HG03342 (cell line): ENCODE data around the gene SULT2A1.
"Not testable (repeated sequence)": the region's sequence is repeated elsewhere in the genome, so short reads cannot be mapped to it uniquely, and the experiment has no call there.

Source experiments
- ATAC-seq: cut with Tn5 transposase; IDR thresholded peaks from one replicate; pipeline ENCODE4 v1.9.1; 2021; ENCODE audit warnings: mild to moderate bottlenecking, moderate library complexity; ENCODE audit not compliant: unreplicated experiment

The SULT2A1 gene

DNA sequence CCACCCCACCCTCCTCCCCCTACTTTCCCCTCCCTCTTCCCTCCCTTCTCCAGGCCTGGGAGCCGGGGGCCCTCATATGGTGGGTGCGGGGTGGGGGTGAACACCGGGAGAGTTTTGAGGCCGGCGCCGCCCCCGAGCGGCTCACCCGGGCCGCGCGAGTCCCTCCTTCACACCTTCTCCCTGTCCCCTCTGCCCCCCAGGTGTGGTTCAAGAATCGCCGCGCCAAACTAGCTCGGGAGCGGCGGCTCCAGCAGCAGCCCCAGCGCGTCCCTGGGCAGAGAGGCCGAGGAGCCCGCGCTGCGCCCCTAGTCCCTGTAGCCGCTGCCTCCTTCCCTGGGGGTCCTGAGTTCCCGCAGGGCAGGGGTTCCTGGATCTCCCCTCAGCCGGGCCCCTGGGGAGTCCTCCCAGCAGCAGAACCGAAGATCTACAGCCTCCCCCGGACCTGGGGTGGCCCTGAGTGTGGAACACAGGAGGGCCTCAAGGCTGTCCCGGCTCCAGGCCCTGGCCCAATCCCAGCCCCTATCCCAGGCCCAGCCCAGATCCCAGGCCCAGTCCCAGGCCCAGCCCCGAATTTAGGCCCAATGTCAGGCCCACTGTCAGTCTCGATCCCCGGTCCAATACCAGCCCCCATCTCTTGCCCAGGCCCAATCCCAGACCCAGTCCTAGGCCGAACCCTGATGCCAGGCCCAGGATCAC is 25.4 kb downstream of the SULT2A1 start:
- no peak for ATAC-seq

- not testable (repeated sequence) for ATAC-seq
Observed at GRCh38 chr19:47859838-47860237, 26.3 kb downstream of the SULT2A1 start.

GRCh38 chr19:47858646-47859285 is 27.3 kb downstream of the SULT2A1 start, which contains the start of gene TPRX2:
TSS of gene TPRX2 (plus strand) at chr19:47859235. CDS start at chr19:47859247, 12 bp downstream.
- ATAC-seq, result not testable (repeated sequence)

DNA sequence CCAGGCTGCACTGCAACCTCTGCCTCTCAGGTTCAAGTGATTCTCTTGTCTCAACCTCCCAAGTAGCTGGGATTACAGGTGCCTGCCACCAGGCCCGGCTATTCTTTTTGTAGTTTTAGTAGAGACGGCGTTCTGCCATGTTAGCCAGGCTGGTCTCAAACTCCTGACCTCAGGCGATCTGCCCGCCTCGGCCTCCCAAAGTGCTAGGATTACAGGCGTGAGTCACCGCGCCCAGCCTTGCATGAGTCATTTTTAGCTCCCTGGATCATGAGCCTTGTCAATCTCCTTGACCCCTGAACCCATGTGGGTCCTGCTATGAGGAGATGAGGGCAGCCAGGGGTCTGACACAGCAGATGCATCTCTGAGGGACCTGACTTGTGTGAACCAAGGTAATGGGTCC is 27.9 kb downstream of the SULT2A1 start:
- not testable (repeated sequence) for ATAC-seq

GRCh38 chr19:47854459-47854858 is 31.7 kb downstream of the SULT2A1 start:
- no peak for ATAC-seq

GRCh38 chr19:47853003-47853402 is 33.1 kb downstream of the SULT2A1 start:
- ATAC-seq, result no peak

GRCh38 chr19:47848823-47849473 is 37.2 kb downstream of the SULT2A1 start:
- ATAC-seq, result no peak

- no peak for ATAC-seq
Observed at GRCh38 chr19:47848425-47848822, 37.7 kb downstream of the SULT2A1 start.

- ATAC-seq, result no peak
Observed at GRCh38 chr19:47842941-47843340, 43.2 kb downstream of the SULT2A1 start.

DNA sequence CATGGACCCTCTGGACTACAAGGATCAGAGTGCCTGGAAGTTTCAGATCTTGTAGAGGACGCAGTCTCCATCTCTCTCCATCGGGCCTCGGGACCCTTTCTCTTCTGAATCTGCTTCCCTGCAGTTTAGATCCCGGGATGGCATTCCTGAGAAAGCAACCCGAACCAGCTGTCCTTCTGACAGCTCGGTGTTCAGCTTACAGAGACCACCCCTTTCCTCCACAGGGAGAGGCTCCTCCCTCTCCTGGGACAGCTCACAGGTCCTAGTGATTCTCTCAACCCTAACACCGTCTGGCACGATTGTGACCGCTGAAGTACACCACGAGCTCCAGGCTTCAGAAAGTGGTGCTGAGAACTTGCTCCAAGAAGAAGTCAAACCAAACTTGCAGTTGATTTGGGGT is 46.2 kb downstream of the SULT2A1 start:
- no peak for ATAC-seq

DNA sequence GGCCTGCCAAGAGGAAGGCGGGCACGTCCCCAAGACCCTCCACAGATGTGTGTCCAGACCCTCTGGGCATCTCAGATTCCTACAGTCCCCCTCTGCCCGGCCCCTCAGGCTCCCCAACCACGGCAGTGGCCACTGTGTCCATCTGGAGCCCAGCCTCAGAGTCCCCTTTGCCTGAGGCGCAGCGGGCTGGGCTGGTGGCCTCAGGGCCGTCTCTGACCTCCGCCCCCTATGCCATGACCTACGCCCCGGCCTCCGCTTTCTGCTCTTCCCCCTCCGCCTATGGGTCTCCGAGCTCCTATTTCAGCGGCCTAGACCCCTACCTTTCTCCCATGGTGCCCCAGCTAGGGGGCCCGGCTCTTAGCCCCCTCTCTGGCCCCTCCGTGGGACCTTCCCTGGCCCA is 46.7 kb downstream of the SULT2A1 start:
- ATAC-seq, result no peak

GRCh38 chr19:47836038-47836437 is 50.1 kb downstream of the SULT2A1 start:
- no peak for ATAC-seq

- no peak for ATAC-seq
Observed at GRCh38 chr19:47832723-47833122, 53.4 kb downstream of the SULT2A1 start.

- no peak for ATAC-seq
Observed at GRCh38 chr19:47826800-47827199, 59.3 kb downstream of the SULT2A1 start.

- ATAC-seq, result no peak
Observed at GRCh38 chr19:47824396-47824795, 61.7 kb downstream of the SULT2A1 start.

DNA sequence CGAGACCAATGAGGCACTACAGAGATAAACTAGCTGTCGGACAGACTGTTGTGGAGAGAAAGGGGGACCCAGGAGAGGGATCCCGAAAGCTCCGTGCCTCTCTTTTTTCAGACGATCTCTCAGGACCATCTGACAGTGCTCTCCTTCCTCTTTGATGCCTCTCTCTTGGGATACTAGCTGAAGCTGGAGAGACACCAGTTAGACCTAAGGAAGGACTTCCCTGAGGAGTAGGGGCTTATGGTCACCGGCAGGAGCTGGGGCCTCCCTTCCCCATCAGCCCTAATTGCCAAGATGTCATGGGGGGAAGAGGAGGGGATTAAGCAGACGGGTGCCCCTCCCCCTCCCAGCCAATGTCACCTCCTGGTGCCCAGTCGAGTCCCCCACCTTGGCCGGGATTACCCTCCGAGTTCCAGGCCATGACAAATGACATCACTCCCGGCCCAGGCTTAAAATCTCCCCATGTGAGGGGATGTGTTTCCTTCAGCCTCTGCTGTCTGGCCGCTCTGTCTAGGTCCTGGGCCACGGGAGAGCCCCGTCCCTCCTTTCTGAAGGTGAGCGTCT is 64.6 kb downstream of the SULT2A1 start, which contains the start of gene CRX:
CRX (plus strand) TSS at position 478 of the 561 bp plus-strand sequence. CDS start 12,507 bp downstream, outside the sequence.
- no peak for ATAC-seq
